Bronchial epithelial cell (primary cell): Measurements from ENCODE around the gene INTS2. TPM values are rescaled to one million over a fixed set of nuclear protein-coding genes. Genes with fewer than 3 reads are reported as not detected.
A peak's percentile ranks its signal among the peaks of the same experiment; 100 is the strongest.
"Not testable (repeated sequence)": the region's sequence is repeated elsewhere in the genome, so short reads cannot be mapped to it uniquely, and the experiment has no call there.

Source experiments
- DNase-seq: peaks from one replicate; pipeline ENCODE4 v3.0.0-alpha.2; 2010; ENCODE audit warnings: low read depth
- FAIRE-seq: peaks from 2 replicates; lab custom pipeline; 2011; peaks lifted over from hg19 to GRCh38; lab: Jason Lieb, UNC
- H3K27me3 ChIP-seq: 2 replicates; pipeline ENCODE4 v1.5.1; 2011; ENCODE audit warnings: low read length; ENCODE audit not compliant: control insufficient read depth, insufficient read depth
- H3K36me3 ChIP-seq: 2 replicates; pipeline ENCODE4 v1.5.1; 2011; ENCODE audit warnings: low read length; ENCODE audit not compliant: control insufficient read depth, insufficient read depth
- H3K4me3 ChIP-seq: 2 replicates; pipeline ENCODE4 v1.5.1; 2011; ENCODE audit warnings: mild to moderate bottlenecking, low read depth, low read length, control low read depth
- total RNA-seq: library from RNA; depleted of rRNA; stranded (reverse); fragments of >200 nt; gene quantifications from 2 replicates; pipeline ENCODE4 v1.2.1, GENCODE V29; 2014
- TF ChIP-seq, protein P1 (sequence below): IDR thresholded peaks from 2 replicates; pipeline ENCODE4 v1.5.1; 2011; ENCODE audit warnings: mild to moderate bottlenecking, moderate library complexity, low read length, control low read depth, inconsistent platforms; ENCODE audit not compliant: insufficient read depth, severe bottlenecking

The INTS2 gene
- total RNA-seq, 1 donor from 2014 or later, result 17.1 TPM

DNA sequence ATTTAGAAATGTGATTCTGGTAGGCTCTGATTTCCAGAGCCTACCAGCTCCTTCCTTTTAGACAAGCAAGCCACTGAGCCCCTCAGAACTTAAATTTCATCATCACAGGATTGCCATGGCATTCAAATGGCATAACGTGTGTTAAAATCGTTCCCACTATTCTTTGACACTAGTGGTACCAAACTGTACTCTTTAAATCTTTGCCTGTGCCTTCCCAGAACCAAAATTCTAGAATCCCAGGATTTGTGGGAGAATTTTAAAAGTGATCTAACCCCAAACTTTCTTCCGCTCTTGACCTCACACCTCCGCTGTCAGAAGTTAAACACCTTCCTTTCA lies 287 bp upstream of the INTS2 start:
- peak overlapping the region; percentile 70 for H3K4me3 ChIP-seq
- FAIRE-seq (no peak), DNase-seq (no peak)
- H3K27me3 ChIP-seq, result no peaks in the 10 kb centered on the region
- peaks cover 2% of the 10 kb centered on the region for H3K36me3 ChIP-seq
- TF ChIP-seq, protein P1, sequence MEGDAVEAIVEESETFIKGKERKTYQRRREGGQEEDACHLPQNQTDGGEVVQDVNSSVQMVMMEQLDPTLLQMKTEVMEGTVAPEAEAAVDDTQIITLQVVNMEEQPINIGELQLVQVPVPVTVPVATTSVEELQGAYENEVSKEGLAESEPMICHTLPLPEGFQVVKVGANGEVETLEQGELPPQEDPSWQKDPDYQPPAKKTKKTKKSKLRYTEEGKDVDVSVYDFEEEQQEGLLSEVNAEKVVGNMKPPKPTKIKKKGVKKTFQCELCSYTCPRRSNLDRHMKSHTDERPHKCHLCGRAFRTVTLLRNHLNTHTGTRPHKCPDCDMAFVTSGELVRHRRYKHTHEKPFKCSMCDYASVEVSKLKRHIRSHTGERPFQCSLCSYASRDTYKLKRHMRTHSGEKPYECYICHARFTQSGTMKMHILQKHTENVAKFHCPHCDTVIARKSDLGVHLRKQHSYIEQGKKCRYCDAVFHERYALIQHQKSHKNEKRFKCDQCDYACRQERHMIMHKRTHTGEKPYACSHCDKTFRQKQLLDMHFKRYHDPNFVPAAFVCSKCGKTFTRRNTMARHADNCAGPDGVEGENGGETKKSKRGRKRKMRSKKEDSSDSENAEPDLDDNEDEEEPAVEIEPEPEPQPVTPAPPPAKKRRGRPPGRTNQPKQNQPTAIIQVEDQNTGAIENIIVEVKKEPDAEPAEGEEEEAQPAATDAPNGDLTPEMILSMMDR, result no peak

DNA sequence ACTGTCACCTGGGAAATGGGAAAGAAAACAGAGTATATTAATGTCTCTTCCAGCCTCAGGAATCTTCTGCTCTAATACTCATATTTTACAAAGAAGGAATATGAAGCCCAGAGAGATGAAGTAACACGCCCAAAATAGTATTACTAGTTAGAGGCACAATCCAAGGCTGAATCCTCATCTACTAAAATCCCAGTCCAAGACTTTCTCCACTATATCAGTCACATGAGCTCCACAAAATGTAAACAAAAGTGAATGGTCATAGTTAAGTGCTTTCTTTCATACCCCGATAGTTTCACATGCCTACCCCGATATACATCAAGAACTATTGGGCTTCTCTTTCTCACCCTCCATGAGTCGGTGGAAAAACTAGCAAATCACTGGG lies 965 bp downstream of the INTS2 start:
- FAIRE-seq (no peak), DNase-seq (no peak)
- Histone ChIP-seq H3K36me3 (peaks cover 2% of the 10 kb centered on the region), H3K4me3 (peak overlapping the region; percentile 70), H3K27me3 (no peaks in the 10 kb centered on the region)
- TF ChIP-seq, protein P1, result no peak

DNA sequence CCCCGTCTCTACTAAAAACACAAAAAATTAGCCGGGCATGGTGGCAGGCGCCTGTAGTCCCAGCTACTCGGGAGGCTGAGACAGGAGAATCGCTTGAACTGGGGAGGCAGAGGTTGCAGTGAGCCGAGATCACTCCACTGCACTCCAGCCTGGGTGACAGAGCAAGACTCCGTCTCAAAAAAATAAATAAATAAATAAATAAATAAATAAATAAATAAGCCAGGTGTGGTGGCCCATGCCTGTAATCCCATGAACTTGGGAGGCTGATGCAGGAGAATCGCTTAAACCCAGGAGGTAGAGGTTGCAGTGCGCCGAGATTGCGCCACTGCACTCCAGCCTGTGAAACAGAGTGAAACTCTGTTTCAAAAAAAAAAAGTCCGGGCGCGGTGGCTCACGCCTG lies 12.6 kb downstream of the INTS2 start:
- not testable (repeated sequence) for H3K36me3 ChIP-seq, FAIRE-seq, H3K27me3 ChIP-seq, DNase-seq, H3K4me3 ChIP-seq

DNA sequence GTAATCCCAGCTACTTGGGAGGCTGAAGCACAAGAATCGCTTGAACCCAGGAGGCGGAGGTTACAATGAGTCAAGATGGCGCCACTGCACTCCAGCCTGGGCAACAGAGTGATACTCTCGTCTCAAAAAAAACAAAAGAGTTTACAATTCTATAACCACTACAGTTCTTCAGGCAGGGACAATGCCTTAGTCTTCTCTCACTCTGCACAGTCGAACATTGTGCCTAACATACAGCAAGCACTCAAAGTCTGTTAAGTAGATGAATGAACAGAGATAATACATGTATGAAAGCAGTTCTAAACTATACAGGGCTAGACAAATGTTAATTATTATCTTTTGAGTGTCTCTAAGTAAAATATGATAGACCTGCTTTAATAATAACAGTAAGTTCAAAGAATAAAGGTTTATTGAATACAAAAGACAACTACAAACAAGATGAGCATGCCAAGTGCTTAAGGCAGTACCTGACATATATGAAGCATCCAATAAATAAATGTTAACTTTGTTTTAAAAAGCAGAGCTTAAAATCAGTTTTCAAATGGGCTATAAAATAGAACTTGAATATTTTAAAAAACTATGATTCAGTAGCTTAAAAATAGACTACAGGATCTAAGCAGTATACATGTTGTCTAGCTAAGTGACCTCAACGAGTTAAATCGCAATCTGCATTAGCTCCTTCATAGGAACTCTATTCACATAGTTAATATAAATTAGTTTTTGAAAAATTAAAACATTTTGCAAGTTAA lies 19.3 kb downstream of the INTS2 start:
- DNase-seq (no peak), FAIRE-seq (no peak)
- Histone ChIP-seq H3K36me3 (peaks cover 2% of the 10 kb centered on the region), H3K27me3 (no peaks in the 10 kb centered on the region), H3K4me3 (no peak overlapping the region)
- TF ChIP-seq, protein P1, result no peak

DNA sequence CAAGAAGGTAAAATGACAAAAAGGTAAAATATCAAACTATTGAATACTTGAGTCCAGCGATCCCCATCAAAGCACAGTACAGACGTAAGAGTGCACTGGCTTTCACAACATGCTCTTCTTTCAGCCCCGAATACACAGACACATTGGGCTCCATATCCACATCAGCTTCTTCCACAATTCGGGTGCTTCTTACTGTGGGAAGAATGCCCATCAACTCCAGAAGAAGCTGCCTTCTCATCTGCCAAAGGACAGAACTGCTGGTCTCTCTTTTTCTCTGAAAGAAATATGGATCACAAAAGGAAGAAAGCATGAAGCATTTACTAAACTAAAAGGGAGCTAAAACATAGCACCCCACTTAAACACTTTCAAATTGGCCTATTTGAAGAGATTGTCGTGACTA lies 20.4 kb downstream of the INTS2 start:
- peaks cover 4% of the 10 kb centered on the region for H3K36me3 ChIP-seq
- FAIRE-seq, result no peak

DNA sequence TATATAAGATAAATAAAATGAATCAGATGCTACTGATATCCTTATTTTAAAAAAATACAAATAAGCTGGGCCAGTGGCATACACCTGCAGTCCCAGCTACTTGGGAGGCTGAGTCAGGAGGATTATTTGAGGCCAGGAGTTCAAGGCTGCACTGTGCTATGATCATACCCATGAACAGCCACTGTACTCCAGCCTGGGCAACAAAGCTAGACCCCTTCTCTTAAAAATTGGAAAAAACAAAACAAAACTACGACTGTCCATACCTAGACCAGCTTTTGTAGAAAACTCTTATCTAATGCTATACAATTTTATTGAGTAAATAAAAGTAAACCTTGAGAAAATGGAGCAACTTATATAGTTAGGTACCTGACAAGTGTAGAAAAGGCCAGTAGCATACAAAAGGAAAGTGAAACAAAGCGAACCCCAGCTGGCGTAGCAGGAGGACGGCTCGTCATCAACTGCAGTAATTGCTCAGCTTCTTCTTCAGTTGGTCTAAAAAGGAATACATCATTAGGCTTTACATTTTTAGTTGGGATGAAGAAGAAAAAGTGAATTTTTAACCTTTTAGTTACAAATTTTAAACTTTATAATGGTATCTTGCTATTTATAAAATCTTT lies 23.6 kb downstream of the INTS2 start:
- peaks cover 4% of the 10 kb centered on the region for H3K36me3 ChIP-seq
- no peaks in the 10 kb centered on the region for H3K27me3 ChIP-seq
- TF ChIP-seq, protein P1, result no peak
- FAIRE-seq (no peak), DNase-seq (no peak)
- no peak overlapping the region for H3K4me3 ChIP-seq

More for the DNA sequence above, 20.4 kb downstream of the INTS2 start:
- TF ChIP-seq, protein P1, result no peak
- H3K27me3 ChIP-seq, result no peaks in the 10 kb centered on the region
- H3K4me3 ChIP-seq, result no peak overlapping the region
- no peak for DNase-seq
